ENCODE data around the gene MYO1B.

Gene MYO1B

DNA sequence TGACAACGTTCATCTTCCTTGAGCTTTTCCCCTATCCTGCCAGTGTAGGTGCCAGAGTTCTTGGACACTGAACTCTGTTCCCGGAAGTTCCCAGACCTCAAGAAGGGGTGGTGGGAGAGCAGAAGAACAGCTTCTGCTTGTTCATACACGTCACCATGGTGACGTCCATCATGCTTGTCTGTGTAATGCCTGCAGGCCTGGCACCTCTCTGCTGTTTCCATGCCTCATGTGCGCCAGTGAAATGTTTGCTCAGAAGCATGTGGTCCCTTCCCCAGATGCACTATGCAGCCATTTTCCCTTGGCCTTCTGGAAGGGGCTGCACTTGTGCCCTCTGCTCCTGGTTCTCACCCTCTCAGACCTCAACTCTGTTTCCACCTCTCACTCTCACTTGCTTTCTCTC, 221.9 kb downstream of the MYO1B start:
- ATAC-seq = no peak

DNA sequence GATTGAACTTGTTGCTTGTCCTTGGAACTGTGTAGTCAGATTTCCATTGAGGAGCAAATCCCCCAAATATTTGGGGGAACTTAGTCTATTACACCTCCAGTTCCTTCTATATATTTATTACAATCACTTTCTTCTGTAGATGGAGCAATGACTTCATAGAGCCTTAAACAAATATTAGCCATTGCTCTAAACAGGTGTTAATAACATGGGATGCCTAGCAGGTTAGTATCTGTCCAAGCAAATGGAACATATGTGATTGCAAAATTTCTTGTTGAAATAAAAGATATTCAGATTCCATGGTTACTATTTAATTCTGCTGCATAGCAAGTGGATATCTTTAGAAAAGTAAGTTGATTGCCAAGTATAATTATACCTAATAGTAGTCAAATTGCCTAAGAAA, 225.1 kb downstream of the MYO1B start:
- ATAC-seq = no peak

DNA sequence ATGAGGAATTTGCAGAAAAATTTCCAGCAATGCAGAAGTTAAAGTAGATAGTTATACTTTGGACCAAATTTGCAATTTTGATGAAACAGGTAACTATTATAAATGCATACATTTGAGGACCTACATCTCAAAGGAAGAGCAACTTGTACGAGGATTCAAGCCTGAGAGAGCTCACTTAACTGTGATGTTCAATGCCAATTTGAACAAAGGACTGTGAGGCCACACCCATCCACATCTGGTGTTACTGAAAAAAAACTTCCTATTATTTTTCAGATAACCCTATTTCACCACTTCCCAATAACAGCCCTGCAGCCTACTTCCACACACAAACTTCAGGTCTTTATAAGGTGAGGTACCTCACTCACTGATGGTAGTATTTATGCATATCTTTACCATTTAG, 229.3 kb downstream of the MYO1B start:
- no peak for ATAC-seq
